ENCODE measurements around the gene SLC13A2.

- no peak for TF ChIP-seq CTCF (IDR thresholded peaks at IDR 0.05; ENCODE audit: insufficient read depth, low read depth, low read length)
- TF ChIP-seq EZH2 (IDR thresholded peaks at IDR 0.05; ENCODE audit: insufficient read depth, low read length) = no peak
Observed at GRCh38 chr17:28473542-28473941, at the start of gene SLC13A2.

Data from astrocyte (in vitro differentiated cells and primary cell).